Loucy (cell line): Measurements from ENCODE around the gene NABP2.

ENCODE experiments used
- H2AFZ ChIP-seq: fragments of 200-600 bp; sonication (generic); 2 replicates; pipeline ENCODE4 v1.6.0; 2016; ENCODE audit warnings: antibody characterized with exemption, mild to moderate bottlenecking, low read length, moderate library complexity
- H3F3A ChIP-seq: fragments of 200-600 bp; 2 replicates; pipeline ENCODE4 v1.6.0; 2016; ENCODE audit warnings: antibody characterized with exemption, low read depth, mild to moderate bottlenecking
- H3K27me3 ChIP-seq: fragments of 200-600 bp; sonication (generic); 2 replicates; pipeline ENCODE4 v1.6.1; 2014; ENCODE audit warnings: low read length, mild to moderate bottlenecking; ENCODE audit not compliant: insufficient read depth, poor library complexity, severe bottlenecking
- H3K36me3 ChIP-seq: fragments of 200-600 bp; sonication (generic); 2 replicates; pipeline ENCODE4 v1.6.1; 2016; ENCODE audit warnings: low read length; ENCODE audit not compliant: insufficient read depth
- H3K4me1 ChIP-seq: fragments of 200-600 bp; sonication (generic); 2 replicates; pipeline ENCODE4 v1.5.1; 2014; ENCODE audit warnings: low read length, mild to moderate bottlenecking; ENCODE audit not compliant: insufficient read depth, poor library complexity, severe bottlenecking
- H3K4me2 ChIP-seq: fragments of 200-600 bp; sonication (generic); 2 replicates; pipeline ENCODE4 v1.6.0; 2014; ENCODE audit warnings: antibody characterized with exemption, low read length, low read depth, mild to moderate bottlenecking; ENCODE audit not compliant: poor library complexity, severe bottlenecking
- H3K4me3 ChIP-seq: fragments of 200-600 bp; sonication (generic); 2 replicates; pipeline ENCODE4 v1.5.1; 2014; ENCODE audit warnings: low read length, mild to moderate bottlenecking, mixed read lengths; ENCODE audit not compliant: poor library complexity, severe bottlenecking
- H3K79me2 ChIP-seq: fragments of 200-600 bp; sonication (generic); 2 replicates; pipeline ENCODE4 v1.6.1; 2014; ENCODE audit warnings: low read length; ENCODE audit not compliant: insufficient read depth
- H3K9ac ChIP-seq: fragments of 200-600 bp; sonication (generic); 2 replicates; pipeline ENCODE4 v1.6.0; 2014; ENCODE audit warnings: mild to moderate bottlenecking, low read depth, low read length, moderate library complexity; ENCODE audit not compliant: poor library complexity, severe bottlenecking
- H3K9me2 ChIP-seq: fragments of 200-600 bp; sonication (generic); replicated peaks from 2 replicates; pipeline ENCODE4 v1.6.1; 2016; ENCODE audit warnings: low read depth, low read length, mixed read lengths
- H3K9me3 ChIP-seq: fragments of 200-600 bp; sonication (generic); 2 replicates; pipeline ENCODE4 v1.6.1; 2014; ENCODE audit warnings: mild to moderate bottlenecking, antibody characterized with exemption, low read length, low read depth; ENCODE audit not compliant: insufficient read depth
- H4K20me1 ChIP-seq: fragments of 200-600 bp; sonication (generic); 2 replicates; pipeline ENCODE4 v1.6.0; 2014; ENCODE audit warnings: antibody characterized with exemption, low read length, mild to moderate bottlenecking; ENCODE audit not compliant: insufficient read depth, poor library complexity, severe bottlenecking
- CTCF ChIP-seq: fragments of 200-600 bp; sonication (generic); conservative IDR thresholded peaks from 2 replicates; pipeline ENCODE4 v1.5.1; 2014; ENCODE audit warnings: mild to moderate bottlenecking, antibody characterized with exemption, low read length
- EZH2phosphoT487 ChIP-seq: fragments of 200-600 bp; IDR thresholded peaks from 2 replicates; pipeline ENCODE4 v1.6.1; 2018; ENCODE audit warnings: antibody characterized with exemption, mild to moderate bottlenecking, moderate library complexity, borderline replicate concordance

Gene NABP2

GRCh38 chr12:56198836-56199235, 25.3 kb upstream of the NABP2 start:
- Histone ChIP-seq H3F3A (no peaks in the 10 kb centered on the region), H3K36me3 (no peaks in the 10 kb centered on the region)
- no peak for TF ChIP-seq EZH2phosphoT487
- no peak for TF ChIP-seq CTCF

GRCh38 chr12:56202366-56202765, 21.8 kb upstream of the NABP2 start:
- Histone ChIP-seq H3K36me3 (peaks cover 20% of the 10 kb centered on the region; the same call in 1 of the 2 replicates), H3F3A (no peaks in the 10 kb centered on the region), H4K20me1 (no peaks in the 10 kb centered on the region)

More at GRCh38 chr12:56198836-56199235, 25.3 kb upstream of the NABP2 start:
- H3K4me3 ChIP-seq = no peak overlapping the region
- H4K20me1 ChIP-seq = no peaks in the 10 kb centered on the region
- no peaks in the 10 kb centered on the region for H3K9me3 ChIP-seq
- no peaks in the 10 kb centered on the region for H3K79me2 ChIP-seq
- H3K27me3 ChIP-seq = no peaks in the 10 kb centered on the region
- no peak overlapping the region for H2AFZ ChIP-seq
- H3K9ac ChIP-seq = no peak overlapping the region
- no peaks in the 10 kb centered on the region for H3K4me1 ChIP-seq
- H3K4me2 ChIP-seq = no peak overlapping the region
- no peaks in the 10 kb centered on the region for H3K9me2 ChIP-seq

GRCh38 chr12:56202838-56203237, 21.3 kb upstream of the NABP2 start:
- Histone ChIP-seq H3F3A (no peaks in the 10 kb centered on the region), H3K4me2 (no peak overlapping the region), H3K9me3 (no peaks in the 10 kb centered on the region), H3K4me1 (no peaks in the 10 kb centered on the region), H4K20me1 (no peaks in the 10 kb centered on the region), H2AFZ (no peak overlapping the region), H3K9ac (no peak overlapping the region), H3K27me3 (no peaks in the 10 kb centered on the region), H3K36me3 (peaks cover 25% of the 10 kb centered on the region; the same call in 1 of the 2 replicates), H3K9me2 (no peaks in the 10 kb centered on the region), H3K79me2 (no peaks in the 10 kb centered on the region), H3K4me3 (no peak overlapping the region)
- no peak for TF ChIP-seq EZH2phosphoT487
- TF ChIP-seq CTCF = no peak

More at GRCh38 chr12:56202366-56202765, 21.8 kb upstream of the NABP2 start:
- H3K79me2 ChIP-seq = no peaks in the 10 kb centered on the region
- H3K4me3 ChIP-seq = no peak overlapping the region
- no peaks in the 10 kb centered on the region for H3K4me1 ChIP-seq
- H3K27me3 ChIP-seq = no peaks in the 10 kb centered on the region
- H3K9ac ChIP-seq = no peak overlapping the region
- no peak overlapping the region for H3K4me2 ChIP-seq
- H3K9me3 ChIP-seq = no peaks in the 10 kb centered on the region
- no peak for TF ChIP-seq CTCF
- TF ChIP-seq EZH2phosphoT487 = no peak
- H3K9me2 ChIP-seq = no peaks in the 10 kb centered on the region
- no peak overlapping the region for H2AFZ ChIP-seq
